Head of caudate nucleus (tissue), 42 donors: ENCODE measurements around the gene DACH1.

Experiments
- DNase-seq, 42 donors: peaks; one replicate each; pipeline versions ENCODE4 v3.0.0 to v3.0.0-alpha.2; 2020 to 2021; ENCODE audit warnings: mixed read lengths in 7 of 42
- intact Hi-C: fragments of 100-400 bp; cut with DNase I; formaldehyde crosslinking; loops from one replicate; pipeline ENCODE4 v1.15.0; 2022

Gene DACH1

DNA sequence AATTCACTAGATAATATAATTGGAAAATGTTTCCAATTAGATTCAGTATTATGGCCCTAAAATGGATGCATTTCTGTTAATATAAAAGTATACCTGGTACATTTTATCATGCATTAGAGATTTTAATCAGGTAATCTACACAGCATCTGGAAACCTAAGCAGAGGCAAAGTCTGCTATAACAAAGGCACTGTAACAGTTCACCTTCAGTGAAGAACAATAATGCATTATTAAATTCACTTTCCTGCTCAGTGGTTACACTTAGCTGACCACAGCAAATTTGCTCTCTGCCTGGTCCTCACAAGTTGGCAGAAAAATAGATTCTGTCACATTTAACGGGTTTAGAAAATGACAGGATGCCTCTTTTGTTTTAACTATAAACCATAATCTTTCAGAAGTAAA, 326.9 kb downstream of the DACH1 start:
- DNase-seq = no peak
- intact Hi-C loops = no loop called here

DNA sequence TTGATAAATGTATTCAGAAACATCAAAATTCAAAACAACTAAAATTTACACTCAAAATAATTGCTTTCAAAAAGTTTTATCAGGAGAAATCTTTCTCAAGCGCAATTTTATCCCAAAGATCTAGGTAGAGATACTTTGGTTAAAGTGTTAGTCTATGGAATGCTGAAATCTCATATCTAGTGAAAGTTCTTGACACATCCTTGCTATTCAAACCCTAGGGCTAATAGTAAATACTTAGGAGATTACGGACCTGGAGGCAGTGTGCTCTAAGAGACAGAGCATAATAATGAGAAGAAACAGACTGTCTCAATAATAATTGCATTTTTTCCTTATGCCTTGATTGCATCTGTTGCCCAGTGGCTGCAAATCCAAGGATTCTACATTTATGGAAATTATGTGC, 330.8 kb downstream of the DACH1 start:
- DNase-seq = no peak
- intact Hi-C loops = no loop called here

DNA sequence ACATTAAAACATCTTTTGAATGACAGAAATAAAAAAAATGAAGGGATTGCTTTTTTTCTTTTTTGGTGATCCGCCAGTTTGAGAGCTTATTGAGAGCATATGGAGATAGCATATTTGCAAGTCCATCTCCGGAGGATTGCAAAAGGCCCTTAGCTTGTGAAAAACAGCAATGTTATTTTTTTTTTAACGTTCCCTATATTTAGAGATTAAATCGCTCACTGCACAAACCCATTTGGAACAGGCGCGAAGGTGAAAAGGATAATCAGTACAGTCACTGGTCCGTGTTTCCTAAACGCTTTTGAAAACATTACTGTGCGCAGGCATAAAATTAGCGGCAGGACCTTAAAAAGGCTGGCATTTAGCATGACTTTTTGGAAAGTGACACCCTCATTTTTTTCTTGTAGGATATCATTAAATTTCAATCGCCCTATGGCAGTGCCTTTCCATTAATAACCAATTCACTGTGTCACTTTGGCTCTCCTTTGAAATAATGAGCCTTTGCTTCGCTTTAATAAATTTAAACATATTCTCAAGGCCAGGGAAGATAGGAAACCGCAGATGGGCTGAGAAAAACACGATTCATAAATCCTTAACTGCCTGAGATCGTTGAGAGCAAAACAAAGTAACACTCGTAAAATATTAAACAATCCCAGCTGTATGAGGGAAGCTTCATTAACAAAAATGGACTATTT, 342.2 kb downstream of the DACH1 start:
- DNase-seq = no peak
- intact Hi-C loops = no loop called here

DNA sequence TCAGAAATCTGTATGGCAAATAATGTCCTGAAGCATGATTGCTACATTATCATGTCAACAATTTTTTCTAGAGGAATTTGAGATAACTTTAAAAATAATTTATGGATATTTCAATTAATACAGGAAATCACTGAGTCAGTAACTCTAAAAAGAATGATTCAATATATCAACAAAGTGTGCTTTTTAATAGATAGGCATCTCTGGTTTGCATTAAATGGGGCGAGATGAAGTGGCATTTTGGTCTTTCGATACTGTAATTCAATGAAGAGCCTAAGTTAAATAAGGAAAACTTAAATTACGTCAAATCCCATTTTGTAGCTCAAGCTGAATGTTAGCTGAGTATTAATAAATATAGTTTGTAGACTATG, 342.8 kb downstream of the DACH1 start:
- intact Hi-C loops = no loop called here
- no peak for DNase-seq

DNA sequence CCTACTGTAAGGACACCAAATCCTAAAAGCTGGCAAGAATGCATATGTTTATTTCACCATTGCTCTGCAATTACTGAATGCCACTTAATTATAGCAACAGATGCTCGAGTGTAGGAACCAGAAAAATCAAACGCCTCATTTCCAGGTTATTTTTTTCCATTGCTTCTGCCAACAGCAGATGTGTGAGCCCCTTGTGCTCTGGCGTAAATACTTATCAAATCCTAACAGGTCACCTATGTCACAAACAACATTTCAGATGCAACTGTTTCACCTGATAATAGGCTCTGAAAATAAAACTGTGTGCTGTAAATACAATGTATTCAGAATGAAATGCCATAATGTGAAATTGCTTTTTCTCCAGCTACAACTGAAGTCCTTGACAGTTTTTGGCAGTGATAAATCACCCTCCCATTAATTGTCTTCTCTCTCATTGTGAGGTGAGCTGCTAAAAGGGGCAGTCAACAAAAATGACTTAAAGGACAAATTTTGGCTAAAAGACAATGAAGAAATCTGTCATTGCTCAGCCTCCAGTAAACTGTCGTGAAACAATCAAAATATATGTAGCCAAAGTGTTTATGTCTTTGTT, 344.0 kb downstream of the DACH1 start:
- intact Hi-C loops = no loop called here
- DNase-seq = no peak

DNA sequence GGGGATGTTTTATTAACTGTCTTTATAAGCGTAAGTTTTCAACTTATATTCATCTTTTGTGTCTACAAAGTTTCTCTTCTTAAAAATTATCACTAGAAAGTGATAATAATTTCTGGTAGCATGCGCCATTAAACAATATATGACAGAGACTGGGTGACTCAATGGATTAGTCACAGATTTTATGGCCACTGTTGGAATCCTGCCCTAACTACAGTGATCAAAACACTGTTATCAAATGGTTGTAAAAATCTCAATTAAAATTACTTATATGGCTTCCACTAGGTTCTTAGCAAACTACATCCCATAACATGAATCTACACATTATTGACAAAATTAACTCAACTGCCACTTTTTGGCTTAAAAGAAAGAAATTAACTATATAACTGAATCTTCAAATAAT, 350.0 kb downstream of the DACH1 start:
- intact Hi-C loops = no loop called here
- no peak for DNase-seq

DNA sequence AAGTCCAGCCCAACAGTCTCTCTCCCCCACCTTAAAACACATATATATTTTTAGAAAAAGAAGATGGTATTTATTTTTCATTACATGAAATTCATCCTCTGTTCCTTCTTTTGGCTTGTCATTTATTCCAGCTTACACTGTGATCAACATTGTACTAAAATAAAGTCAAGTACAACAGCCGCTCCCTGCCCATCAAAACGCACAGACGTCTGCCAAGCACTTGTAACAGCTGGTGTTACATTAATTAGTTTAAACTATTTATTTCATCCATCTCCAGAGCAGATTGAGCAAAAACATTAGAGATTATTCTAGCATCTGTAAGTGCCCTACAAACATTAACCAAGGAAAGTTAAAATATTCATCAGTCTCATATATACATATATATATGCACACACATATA, 350.5 kb downstream of the DACH1 start:
- DNase-seq = no peak
- intact Hi-C loops = no loop called here

DNA sequence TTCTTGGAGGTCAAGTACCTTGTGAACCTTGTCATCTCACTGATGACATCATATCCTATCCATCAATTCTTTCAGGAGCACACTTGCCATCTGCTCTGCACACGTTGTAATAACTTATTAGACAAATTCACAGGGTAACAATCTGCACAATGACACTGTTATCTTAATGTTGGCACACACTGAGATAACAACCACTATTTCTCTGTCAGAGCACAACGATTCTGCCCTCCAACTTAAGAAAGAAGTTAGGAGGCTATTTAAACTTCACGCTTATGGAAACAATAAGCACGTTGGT, 351.3 kb downstream of the DACH1 start:
- intact Hi-C loops = no loop called here
- DNase-seq = no peak

DNA sequence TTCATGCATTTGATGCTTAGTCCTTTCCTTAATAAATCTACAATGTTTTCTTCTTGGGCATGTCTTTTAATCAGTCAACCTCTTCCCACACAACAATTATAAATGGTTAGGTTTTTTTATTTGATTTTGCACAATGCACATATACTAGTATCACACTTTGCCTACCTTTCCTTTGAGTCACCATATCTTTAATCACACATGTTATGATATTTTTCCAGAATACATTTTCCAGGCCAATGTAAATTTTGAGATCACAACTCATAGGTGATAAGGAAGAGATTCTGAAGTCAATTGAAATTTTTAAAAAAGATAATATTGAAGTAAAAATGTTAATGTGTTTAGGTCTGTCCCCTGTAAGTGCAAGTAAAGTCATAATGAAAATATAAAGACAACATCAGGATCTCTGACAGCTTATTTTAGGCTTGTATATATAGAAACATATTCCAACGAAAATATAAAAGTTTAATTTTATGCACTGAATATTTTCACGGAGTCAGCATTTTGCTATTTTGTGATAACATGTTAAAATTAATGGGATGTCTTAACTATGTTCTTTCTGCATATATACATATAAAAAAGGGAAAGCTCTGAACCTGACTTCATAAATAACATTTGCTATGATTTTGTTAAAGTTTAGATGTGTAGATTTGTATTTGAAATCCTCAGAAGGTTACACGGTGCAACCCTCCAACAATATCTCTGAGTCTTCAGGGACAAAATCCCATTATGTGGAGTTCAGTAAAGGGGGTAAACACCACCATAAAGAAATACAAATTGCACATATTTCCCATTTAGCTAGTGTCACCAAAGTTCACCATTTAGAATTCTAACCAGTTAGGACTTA, 351.9 kb downstream of the DACH1 start:
- intact Hi-C loops = no loop called here
- no peak for DNase-seq

DNA sequence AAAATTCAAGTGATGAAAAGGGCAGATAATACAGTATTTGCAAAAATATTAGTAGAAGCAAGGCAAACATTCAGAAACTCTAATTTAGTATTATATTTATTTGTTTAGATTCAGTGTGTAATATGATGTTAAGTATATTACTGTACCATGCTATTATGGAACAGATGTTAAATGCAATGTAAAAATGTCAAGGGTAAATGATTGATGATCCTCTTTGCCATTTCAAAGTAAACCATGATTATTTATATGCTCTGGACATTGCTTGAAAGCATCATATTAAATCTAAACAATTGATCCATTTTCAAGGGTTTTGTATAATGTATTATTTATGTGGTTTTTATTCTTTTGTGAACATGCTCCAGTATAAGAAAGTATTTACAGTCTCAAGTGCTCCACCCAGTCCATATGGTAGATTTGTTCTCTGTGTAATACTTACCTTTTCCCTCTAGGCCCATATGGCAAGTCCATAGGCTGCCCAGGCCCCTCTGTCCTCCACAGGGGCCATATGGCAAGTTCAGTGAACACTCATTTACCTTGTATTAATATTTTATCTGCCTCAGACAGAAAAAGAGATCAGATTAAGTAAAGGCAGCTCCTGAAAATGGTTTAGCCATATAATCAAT, 353.5 kb downstream of the DACH1 start:
- no peak for DNase-seq
- intact Hi-C loops = no loop called here

DNA sequence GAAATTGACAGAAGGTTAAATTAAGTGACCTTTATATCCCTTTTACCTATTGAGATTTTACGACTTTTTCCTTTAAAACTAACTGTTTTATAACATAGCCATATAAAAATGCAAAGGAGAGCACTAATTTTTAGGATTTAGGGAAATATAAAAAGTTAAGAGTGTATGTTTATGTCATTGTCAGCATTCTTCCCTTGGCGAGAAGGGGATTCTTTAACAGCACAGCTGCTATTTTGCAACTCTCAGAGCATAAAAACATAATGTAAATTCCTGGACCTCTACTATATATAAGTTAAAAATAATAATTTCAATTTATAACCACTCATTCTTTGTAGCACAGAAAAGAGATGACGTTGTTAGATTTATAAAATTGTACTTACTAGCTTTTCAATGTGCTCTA, 363.2 kb downstream of the DACH1 start:
- intact Hi-C loops = no loop called here
- DNase-seq = no peak

DNA sequence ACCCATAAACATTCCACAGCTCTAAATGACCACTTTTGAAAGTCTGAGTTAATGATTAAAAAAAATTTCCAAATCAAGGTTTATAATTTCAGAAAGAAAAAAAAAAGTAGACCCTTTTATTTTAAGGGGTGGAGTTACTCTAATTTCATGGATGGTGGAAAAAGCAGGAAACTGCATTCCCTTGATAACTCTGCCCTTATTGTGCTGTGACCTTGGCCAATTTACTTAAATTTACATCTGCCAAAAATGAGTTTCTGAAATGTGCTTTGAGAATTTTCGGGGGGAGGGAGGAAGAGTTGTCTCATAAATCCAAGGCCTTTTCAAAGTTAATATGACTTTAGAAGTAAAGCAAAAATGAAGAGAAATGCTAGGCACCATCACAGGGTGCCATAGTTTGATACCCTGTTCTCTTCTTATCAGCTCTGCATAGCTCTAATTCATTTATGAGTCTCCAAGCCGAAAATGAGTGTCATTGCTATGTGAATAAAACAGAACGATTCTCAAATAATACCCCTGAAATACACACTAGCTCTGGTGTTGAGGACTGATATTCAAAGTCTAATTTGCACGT, 367.0 kb downstream of the DACH1 start:
- no peak for DNase-seq
- intact Hi-C loops = no loop called here

DNA sequence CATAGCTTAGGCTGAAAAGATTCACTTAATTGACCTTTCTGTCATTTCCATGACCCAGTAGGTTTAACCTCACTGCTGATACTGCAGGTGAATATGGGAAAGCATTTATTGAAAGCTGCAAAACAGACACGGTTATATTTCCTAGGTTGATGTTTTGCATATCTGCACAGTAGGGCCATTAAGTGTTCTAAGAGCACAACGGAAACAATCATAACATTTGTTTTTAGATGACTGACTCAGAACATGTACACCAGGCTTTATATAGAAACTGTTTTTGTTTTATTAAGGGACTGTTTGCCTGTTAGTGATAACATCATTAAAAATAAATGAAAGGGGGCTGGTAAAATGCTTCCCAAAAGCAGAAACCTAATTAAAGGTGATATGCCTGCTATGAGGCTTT, 367.8 kb downstream of the DACH1 start:
- no peak for DNase-seq
- intact Hi-C loops = no loop called here

DNA sequence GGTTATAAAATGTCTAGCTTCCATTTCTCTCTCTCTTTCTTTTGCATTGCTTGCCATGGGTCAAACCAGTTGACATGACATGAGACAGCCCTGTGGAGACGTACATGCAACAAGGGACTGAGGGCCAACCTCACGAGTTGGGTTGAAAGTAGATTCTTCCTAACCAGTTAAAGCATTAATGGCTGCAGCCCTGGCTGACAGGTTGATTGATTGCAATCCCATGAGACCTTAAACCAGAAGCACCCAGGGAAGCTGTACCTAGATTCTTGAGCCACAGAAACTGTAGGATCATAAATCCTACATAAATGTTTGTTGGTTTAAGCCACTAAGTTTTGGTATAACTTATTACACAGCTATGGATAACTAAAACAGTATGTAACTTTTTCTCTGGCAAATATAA, 373.8 kb downstream of the DACH1 start:
- intact Hi-C loops = no loop called here
- DNase-seq = no peak

DNA sequence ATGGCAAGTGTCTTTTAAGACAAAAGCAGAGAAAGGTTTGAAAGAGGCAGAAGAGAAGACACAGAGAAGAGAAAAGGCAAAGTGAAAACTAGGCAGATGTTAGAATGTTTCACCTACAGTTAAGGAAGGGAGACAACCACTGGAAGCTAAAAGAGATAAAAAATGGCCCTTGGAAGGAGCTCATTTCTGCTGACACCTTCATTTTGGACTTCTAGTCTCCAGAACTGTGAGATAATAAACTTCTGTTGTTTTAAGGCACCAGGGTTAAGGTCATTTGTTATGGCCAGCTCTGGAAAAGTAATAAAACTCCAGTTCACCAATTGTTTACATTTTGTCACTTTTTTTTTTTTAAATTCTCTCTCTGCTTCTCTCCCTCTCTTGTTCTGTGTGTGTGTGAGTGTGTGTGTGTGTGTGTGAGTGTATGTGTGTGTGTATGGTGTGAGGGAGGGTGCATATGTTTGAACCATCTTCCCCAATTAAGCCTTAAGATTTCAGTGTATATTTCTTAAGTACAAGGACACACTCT, 374.6 kb downstream of the DACH1 start:
- intact Hi-C loops = no loop called here
- DNase-seq = no peak

DNA sequence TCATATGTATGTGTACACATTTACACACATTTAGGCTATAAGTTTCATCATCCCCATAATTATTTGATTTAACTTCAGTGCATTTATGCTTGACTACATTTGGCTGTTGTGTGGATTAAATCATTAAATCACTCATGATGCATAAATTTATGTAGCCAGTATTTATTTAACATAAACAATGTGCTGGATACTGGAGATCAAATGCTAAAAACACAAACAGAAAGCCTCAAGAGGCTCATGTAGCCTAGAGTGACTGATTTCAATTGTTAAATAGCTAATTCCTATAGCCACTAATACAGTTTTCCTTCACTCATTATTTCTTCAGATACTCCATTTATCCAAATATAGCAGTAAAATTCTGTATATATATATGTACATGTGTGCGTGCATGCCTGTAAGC, 376.0 kb downstream of the DACH1 start:
- no peak for DNase-seq
- intact Hi-C loops = no loop called here

DNA sequence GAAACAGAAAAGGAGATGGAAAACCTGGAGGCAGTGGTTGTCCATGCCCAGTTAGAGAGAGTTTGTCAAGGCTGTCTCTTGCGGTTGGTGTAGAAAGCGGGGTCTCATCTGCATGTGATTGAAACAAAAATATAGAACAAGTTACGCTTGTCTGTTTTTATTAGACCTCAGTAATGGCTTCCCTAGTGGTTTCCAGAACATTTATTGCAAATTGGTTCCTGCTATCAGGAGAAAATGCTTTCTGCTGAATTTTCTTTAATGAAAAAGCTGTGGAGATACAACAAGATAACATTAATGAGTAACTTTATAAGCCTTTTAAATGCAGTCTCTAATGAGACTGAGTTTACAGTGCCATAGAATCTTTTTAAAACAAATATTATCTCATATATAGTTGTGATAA, 378.0 kb downstream of the DACH1 start:
- DNase-seq = no peak

DNA sequence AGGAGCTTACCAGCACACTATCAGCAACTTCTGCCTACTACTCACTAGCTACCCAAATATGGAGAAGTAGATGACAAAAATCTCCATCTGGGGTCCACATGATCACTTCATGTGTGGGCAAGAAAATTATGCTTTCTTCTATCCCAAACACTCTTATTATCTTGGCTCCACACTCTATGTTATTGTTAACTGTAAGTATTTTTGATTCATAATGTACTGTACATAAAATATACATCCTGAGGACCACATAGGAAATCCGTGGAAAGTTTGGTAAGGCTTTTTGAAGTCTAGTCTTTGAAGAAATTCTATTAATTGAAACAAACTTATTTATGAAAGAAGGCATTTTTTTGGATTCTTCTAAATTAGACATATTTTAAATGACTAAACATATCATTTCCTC, 378.8 kb downstream of the DACH1 start:
- intact Hi-C loops = no loop called here
- no peak for DNase-seq

More for the DNA sequence above, 378.0 kb downstream of the DACH1 start:
- intact Hi-C loops = no loop called here

DNA sequence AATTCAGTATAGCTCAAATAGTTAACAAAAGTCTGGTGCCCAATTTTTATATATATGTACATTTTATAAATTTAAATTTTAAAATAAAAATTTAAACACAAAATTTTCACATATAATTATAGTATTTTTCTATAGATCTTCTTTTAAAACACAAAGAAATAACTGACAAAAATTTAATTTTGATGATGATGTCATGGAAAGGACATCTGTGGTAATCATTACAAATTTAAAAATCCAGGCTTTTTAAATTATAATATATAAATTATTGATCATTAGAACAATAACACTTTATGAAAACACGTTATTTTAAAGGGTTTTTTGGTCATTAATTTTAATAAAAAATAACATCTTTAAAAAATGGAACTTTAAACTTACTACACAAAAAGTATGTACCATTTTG, 381.1 kb downstream of the DACH1 start:
- intact Hi-C loops = no loop called here
- DNase-seq = no peak

DNA sequence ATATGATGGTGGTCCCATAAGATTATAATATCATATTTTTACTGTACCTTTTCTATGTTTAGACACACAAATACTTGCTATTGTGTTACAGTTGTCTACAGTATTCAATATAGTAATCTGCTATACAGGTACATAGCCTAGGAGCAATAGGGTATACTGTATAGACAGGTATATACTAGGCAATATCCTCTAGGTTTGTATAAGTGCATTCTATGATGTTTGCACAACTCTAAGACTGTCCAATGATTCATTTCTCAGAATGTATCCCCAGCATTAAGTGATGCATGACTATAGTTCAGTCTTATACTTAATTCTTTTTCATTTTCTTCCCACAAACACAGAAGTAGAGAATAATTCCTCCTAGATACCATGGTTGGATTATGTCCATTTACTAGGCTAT, 383.3 kb downstream of the DACH1 start:
- no peak for DNase-seq
- intact Hi-C loops = no loop called here
